NCI-H748 (cell line): ENCODE measurements around the gene FAM53A.
"Not testable (repeated sequence)": the region's sequence is repeated elsewhere in the genome, so short reads cannot be mapped to it uniquely, and the experiment has no call there.

ENCODE experiments used
- DNase-seq: peaks from one replicate; lab custom pipeline; 2025; ENCODE audit not compliant: unreplicated experiment; lab: John Stamatoyannopoulos, UW

FAM53A gene

DNA sequence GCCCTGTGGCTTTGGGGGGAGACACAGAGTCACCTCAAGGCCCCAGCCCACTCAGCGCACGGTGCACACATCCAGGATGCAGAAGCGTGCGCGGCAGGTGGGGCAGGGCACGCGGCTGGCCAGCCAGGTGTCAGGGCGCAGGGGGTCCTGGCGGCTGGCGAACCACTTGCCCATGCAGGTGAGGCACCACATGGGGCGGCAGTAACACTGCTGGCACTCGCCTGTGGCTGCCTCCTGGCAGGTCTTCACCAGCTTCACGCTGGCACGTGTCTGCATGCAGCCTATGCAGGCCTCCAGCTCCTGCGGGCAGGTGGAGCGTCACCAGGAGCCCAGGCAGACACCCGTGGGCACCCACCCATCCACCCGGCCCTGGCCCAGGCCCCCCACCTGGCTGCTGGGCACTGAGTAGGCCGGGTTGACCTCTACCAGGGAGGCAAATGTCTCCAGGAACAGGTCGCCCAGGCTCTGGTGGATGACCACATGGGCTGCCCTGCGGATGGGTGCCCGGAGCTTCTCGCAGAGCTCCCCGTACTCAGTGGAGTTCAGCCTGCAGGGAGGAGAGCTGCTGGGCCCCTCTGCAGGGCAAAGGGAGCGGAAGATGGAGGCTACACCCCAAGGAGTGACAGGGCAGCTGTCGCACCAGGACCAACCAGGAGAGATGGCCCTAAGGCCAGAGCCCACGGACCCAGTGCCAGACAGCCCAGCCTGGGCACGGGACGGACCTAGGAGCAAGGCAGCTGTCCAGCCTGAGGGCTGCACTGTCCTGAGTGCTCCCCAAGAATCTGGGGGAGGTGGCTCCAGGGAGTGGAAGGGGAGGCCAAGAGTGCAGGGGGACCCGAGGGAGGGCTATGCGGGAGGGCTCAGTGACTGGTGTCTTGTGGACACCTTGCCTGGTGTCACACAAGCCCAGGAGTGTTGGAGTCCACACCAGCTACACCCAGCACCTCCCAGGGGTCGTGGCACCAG, 33.3 kb upstream of the FAM53A start:
- no peak for DNase-seq

DNA sequence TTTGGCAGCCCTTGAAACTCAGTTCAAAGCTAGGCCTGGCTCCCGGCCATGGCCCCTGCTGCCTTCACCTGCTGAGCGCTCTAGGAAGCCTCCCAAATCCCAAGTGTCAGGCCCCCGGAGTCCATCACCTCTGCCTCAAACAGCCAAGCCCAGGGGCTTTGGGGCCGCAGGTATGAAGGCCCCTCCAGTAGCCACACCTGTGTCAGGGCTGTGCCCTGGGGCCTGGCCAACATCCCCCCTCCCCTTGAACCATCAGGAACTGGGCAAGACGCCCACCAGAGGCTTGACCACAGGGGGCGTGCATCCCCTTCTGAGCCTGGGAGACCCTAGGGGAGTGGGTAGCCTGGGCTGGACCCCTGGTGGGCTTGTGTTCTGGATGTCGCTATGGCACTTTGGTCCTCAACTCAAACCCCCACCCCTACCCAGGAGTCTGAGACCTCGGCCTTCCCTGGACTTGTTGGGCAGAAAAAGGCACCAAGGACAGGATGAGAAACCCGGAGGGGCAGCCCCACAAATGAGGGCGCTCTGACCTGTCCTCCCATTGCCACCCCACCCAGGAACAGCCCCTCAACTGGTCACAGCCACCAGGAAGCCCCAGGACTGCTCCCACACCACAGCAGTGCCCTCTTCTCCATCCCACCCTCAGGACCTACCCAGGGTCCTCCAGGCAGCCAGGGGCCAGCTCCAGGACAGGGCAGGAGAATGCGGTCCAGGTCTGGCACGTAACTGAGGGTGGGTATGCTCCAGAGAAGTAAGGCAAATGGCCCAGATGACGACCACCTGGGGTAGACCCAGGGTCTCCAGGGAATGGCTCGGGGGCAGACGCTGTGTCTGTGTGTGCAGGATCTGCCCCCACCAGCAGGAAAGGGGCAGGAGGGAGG, 32.2 kb upstream of the FAM53A start:
- no peak for DNase-seq

GRCh38 chr4:1715002-1715758, 31.1 kb upstream of the FAM53A start:
- DNase-seq: no peak

DNA sequence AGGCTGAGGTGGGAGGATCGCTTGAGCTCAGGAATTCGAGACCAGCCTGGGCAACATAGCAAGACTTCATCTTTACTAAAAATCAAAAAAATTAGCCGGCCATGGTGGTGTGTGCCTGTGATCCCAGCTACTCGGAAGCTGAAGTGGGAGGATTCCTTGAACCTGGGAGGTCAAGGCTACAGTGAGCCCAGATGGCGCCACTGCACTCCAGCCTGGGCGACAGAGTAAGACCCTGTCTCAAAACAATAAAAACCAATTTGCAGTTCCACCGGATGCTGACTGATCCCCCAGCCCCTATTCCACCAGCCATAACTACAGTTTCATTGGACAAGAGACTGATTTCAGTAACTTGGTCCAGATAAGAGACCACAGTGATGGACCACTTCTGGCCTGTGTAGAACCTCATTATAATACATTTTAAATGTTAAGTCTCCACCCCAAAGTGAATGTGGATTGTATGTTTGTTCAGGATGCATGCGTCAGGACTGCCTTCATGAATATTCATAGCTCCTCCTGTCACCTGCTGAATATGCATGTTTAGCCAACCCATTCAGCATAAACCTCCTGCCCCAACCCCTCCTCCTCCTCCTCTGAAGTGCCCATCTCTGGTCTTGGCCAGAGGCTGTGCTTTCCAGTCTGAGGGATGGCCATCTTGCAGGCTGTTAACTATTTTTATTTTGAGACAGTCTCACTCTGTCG, 30.3 kb upstream of the FAM53A start:
- no peak for DNase-seq

GRCh38 chr4:1713003-1713851, 29.1 kb upstream of the FAM53A start:
- DNase-seq: peak; percentile 37

DNA sequence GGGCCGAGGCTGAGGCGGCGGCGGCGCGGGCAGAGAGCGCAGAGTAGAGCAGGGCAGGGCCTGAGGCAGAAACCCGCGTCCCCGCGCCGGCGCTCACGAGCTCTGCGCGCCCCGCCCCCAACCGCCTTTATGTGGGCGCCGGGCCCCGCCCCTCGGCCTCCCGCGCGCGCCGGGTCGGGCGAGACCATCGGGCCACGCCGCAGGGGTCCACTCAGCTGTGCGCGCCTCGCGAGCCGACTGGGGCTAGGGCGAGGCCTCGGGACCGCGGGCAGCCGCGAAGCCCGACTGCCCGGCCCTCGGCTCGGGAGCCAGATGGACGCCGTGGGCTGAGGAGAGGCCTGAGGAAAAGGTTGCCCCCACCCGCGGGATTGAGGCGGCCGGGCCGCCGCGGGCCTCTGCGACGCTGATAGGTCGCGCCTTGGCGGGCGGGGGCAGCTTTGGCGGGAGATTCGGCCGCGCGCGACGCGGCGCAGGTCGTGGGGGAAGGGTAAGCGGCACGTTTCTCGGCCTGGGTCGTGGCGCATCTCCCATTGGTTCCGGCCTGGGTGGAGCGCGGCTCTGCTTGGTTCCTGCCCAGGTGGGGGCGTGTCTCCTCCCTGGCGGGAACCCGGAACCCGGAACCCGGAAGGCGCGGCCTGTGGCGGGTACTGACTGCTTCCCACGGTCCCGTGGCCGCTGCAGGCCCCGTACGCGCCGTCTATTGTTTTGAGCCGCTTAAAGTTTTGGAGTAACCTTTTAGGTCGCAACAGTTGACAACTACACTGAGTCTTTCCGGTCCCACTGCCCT, 28.3 kb upstream of the FAM53A start, which contains the start of gene SLBP:
Gene SLBP (minus strand): TSS at position 104 of the 787 bp plus-strand sequence. CDS start 131 bp downstream, outside the sequence.
- peak; percentile 86 for DNase-seq

DNA sequence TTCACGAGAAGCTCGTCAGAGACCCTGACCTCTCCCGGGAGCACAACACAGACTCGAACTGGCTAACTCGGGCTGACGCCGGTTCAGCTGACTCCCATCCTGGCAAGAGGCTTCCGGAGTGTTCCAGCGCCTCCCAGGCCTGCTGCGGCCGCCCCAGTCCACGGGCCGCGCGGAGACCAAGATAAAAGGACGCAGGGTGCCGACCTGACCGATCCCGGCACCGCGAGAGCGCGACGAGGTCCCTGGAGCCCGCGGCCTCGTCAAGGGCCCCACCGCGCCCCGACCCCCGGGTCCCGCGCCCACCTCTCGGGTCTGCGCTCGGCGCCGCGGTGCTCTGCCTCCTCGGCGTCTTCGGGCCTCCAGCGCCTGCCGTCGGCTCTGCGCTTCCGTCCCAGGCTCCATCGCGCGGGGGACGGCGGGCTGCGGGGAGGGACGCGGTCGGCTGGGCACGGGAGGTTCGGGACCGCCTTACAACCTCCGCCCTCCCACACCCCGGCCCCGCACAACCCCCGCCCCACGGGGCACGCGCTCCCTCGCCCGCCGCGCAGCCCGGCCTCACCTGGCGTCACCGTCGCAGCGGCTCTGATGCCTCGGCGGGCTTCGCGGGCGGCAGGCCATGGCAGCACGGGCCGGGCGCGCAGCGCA, 27.6 kb upstream of the FAM53A start:
- DNase-seq: peak; percentile 2

GRCh38 chr4:1711055-1711570, 27.0 kb upstream of the FAM53A start:
- no peak for DNase-seq

- DNase-seq: no peak
Observed at GRCh38 chr4:1708581-1708980, 24.5 kb upstream of the FAM53A start.

DNA sequence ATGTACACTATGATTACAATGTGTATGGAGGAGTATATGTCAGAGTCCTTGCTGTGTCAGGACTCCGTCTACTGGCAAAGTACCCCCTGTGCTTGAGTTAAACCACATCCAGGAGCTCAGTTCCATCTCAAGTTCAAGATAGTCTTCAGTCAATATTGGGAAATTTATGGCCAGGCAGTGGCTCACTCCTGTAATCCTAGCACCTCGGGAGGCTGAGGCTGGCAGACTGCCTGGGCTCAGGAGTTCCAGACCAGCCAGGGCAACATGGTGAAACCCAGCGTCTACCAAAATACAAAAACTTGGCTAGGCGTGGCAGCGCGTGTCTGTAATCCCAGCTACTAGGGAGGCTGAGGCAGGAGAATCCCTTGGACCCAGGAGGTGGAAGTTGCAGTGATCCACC, 22.2 kb upstream of the FAM53A start:
- no peak for DNase-seq

DNA sequence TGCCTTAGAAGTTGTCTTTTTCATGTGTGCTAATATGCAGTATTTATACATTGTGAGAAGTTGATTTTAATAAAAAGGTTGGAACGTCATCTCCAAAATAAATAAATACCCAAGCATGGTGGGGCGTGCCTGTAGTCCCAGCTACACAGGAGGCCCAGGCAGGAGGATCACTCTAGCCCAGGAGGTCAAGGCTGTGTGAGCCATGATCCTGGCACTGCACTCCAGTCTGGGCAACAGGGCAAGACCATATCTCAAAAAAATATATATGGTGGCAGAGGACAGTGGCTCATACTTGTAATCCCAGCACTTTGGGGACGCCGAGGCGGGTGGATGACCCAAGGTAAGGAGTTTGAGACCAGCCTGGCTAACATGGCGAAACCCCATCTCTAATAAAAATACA, 21.6 kb upstream of the FAM53A start:
- DNase-seq: no peak

DNA sequence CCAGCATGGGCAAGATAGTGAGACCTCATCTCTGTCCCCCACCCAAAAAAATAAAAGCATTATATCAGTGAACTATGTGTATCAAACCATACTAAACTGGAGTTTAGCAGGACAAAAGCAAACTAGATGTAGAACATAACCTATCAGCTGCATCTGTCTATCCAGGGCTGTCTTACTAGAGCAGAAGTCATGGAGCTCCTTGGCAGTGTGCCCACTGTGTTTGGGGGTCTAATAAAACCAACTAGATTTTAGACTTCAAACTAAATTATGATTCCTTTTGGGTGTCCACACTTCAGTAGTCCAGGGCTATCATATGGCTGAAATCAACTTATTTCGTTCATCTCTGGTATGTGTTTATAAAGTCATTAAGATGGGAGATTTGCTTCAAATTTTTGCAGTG, 19.8 kb upstream of the FAM53A start:
- no peak for DNase-seq

DNA sequence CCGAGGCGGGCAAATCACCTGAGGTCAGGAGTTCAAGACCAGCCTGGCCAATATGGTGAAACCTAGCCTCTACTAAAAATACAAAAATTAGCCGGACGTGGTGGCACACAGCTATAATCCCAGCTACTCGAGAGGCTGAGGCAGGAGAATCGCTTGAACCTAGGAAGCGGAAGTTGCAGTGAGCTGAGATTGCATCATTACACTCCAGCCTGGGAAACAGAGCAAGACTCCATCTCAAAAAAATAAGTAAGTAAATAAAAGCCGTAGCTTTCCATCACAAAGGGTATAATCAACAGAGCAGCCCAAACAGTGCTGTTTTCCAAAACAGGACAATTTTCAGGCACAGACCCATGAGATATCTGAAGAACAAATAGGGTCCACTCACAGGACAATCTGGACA, 17.6 kb upstream of the FAM53A start:
- DNase-seq: not testable (repeated sequence)

GRCh38 chr4:1695913-1696312, 11.8 kb upstream of the FAM53A start:
- DNase-seq: no peak

- DNase-seq: peak; percentile 48
Observed at GRCh38 chr4:1693131-1693896, 9.2 kb upstream of the FAM53A start.

DNA sequence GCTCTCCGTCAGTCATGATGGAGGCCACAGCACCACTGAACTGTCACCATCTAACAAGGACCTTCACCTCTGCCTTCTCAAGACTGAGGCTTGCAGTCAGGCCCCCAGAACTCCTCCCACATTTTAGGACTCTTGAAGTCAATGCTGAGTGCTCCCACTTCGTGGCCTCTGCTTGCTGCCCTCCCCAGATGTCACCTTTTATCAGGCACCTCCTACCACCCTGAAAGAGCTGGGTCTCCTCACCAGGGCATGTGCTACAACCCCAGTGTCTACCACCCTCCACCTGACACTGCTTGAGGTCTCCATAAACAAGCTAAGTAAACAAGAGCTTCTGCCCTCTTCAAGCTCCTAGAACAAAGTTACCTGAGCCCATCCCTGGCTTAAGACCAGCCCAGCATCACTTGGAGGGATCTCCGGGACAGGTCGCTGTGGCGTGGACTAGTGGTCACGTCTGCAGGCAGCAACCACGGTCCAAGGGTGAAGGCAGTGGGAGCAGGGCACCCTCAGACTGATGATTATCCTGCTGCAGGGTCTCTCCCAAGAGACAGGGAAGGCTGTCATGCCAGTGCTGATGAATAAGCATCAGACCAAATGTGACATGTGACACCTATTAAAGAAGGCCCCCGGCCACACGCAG, 7.7 kb upstream of the FAM53A start:
- no peak for DNase-seq

DNA sequence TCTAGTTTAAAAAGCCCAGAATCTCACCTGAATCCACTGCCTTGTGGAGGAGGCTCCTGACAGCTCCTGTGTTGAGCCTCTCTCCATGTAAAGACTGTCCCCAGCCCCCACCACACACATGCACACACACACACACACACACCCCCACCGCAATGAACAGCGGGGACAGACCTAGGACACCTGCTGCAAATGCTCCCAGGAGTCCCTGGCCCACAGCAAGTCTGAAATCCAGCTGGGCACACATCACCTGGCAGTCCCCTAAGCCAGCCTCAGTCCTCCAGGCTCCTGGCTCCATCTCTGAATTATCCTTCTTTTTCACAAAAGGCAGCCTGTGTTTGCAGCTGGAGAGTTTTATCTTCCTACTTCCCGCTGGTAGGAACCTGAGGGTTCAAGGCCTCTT, 6.6 kb upstream of the FAM53A start:
- DNase-seq: no peak
